Measurements from ENCODE around the gene AAK1. TPM values are rescaled to one million over a fixed set of nuclear protein-coding genes. Genes with fewer than 3 reads are reported as not detected.

AAK1 gene
- polyA plus RNA-seq, 1 donor (not counting 4 experiments of a cell fraction or from before 2014, with no cell fraction given): 12.3 TPM

DNA sequence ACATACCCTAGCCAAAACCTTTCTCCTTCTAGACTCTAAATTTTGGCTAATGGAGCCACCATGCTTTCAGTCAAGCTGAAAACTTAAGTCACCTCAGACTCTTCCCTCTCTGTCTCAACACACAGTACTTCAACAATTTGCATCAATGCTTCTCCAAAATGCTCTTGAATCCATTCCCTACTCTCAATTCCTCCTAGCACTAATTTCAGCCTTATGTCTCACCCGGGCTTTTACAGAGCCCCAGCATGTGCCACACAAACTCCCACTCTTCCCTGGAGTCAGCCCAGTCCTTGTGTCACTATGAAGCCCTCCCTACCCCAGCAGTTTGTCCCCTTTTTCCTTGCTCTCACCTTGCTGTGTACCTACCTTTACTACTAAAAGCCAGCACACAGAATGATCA, 38.7 kb downstream of the AAK1 start:
- Histone ChIP-seq H3K4me3 (ENCODE audit: control insufficient read depth in 2 of 3, extremely low read depth in 1 of 3, insufficient read depth in 2 of 3, low read depth in 1 of 3, low read length in 3 of 3) (no peak overlapping the region), H3K79me2 (ENCODE audit: control insufficient read depth, insufficient read depth, low read length) (peaks cover 35% of the 10 kb centered on the region), H3K9ac (ENCODE audit: control insufficient read depth, extremely low read depth, insufficient read depth, low read length) (no peak overlapping the region), H3K9me1 (ENCODE audit: control insufficient read depth, extremely low read depth, insufficient read depth, low read length) (no peaks in the 10 kb centered on the region), H3K4me1 (ENCODE audit: control insufficient read depth, extremely low read depth, insufficient read depth, low read length) (peaks cover 13% of the 10 kb centered on the region), H4K20me1 (ENCODE audit: control insufficient read depth, extremely low read depth, insufficient read depth, low read length) (no peaks in the 10 kb centered on the region), H3K36me3 (ENCODE audit: control insufficient read depth in 2 of 2, extremely low read depth in 1 of 2, insufficient read depth in 2 of 2, low read length in 2 of 2) (no peaks in the 10 kb centered on the region), H3K4me2 (ENCODE audit: control insufficient read depth, extremely low read depth, insufficient read depth, low read depth, low read length) (no peak overlapping the region), H3K9me3 (ENCODE audit: control insufficient read depth, low read depth, low read length) (no peaks in the 10 kb centered on the region), H3K27ac (ENCODE audit: control insufficient read depth, insufficient read depth, low read length) (no peak overlapping the region), H3K27me3 (ENCODE audit: control insufficient read depth, extremely low read depth, insufficient read depth, low read length) (no peaks in the 10 kb centered on the region), H2AFZ (ENCODE audit: control insufficient read depth, low read length) (no peak overlapping the region)
- FAIRE-seq: no peak
- no peak for DNase-seq (ENCODE audit: low read depth, low spot score)
- dilution Hi-C loops (cut with MboI; ENCODE audit: extremely low pct_ligation_motif_present, low sequenced_read_pairs): no loop called here
- TF ChIP-seq, protein P1, sequence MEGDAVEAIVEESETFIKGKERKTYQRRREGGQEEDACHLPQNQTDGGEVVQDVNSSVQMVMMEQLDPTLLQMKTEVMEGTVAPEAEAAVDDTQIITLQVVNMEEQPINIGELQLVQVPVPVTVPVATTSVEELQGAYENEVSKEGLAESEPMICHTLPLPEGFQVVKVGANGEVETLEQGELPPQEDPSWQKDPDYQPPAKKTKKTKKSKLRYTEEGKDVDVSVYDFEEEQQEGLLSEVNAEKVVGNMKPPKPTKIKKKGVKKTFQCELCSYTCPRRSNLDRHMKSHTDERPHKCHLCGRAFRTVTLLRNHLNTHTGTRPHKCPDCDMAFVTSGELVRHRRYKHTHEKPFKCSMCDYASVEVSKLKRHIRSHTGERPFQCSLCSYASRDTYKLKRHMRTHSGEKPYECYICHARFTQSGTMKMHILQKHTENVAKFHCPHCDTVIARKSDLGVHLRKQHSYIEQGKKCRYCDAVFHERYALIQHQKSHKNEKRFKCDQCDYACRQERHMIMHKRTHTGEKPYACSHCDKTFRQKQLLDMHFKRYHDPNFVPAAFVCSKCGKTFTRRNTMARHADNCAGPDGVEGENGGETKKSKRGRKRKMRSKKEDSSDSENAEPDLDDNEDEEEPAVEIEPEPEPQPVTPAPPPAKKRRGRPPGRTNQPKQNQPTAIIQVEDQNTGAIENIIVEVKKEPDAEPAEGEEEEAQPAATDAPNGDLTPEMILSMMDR (optimal IDR thresholded peaks at IDR 0.05 in 1 of 3, IDR thresholded peaks at IDR 0.05 in 1 of 3, conservative IDR thresholded peaks at IDR 0.05 in 1 of 3; ENCODE audit: extremely low read depth in 1 of 3, insufficient read depth in 2 of 3, low read length in 3 of 3): no peak
- TF ChIP-seq EZH2 (IDR thresholded peaks at IDR 0.05; ENCODE audit: low read length): no peak

DNA sequence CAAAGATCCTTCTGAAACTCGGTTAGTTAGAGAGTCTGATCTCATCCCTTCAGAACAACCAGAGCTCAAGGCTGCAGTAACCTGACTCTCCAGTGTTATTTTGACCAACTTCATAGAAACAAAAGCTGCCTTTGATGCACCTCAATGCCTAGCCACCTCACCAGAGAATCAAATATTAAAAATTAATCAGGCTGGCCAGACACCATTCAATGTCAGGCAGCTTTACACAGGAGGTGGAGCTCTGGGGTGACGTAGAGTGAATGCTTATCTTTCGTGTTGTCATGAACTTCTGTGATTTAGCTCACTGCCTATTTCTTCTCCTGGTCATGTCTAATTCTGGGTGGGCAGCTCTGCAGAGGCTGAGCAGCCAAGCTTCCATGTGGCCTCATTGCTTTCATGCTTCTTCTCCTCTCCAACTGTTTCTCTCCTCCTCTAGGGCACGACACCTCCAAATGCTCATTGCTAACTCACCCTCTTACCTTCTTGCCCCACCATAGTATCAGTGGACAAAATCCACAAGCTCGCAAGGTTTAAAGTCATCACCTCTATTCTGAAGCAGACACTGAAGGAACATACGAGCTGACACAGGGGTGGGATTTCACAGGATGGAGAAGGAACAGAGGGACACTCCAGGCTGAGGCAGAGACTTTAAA, 39.4 kb downstream of the AAK1 start:
- Histone ChIP-seq H3K36me3 (ENCODE audit: control insufficient read depth in 2 of 2, extremely low read depth in 1 of 2, insufficient read depth in 2 of 2, low read length in 2 of 2) (no peaks in the 10 kb centered on the region), H3K27me3 (ENCODE audit: control insufficient read depth, extremely low read depth, insufficient read depth, low read length) (no peaks in the 10 kb centered on the region), H3K9me1 (ENCODE audit: control insufficient read depth, extremely low read depth, insufficient read depth, low read length) (no peaks in the 10 kb centered on the region), H2AFZ (ENCODE audit: control insufficient read depth, low read length) (no peak overlapping the region), H3K4me2 (ENCODE audit: control insufficient read depth, extremely low read depth, insufficient read depth, low read depth, low read length) (no peak overlapping the region), H3K4me1 (ENCODE audit: control insufficient read depth, extremely low read depth, insufficient read depth, low read length) (peaks cover 13% of the 10 kb centered on the region), H3K79me2 (ENCODE audit: control insufficient read depth, insufficient read depth, low read length) (peaks cover 35% of the 10 kb centered on the region), H3K4me3 (ENCODE audit: control insufficient read depth in 2 of 3, extremely low read depth in 1 of 3, insufficient read depth in 2 of 3, low read depth in 1 of 3, low read length in 3 of 3) (no peak overlapping the region), H3K27ac (ENCODE audit: control insufficient read depth, insufficient read depth, low read length) (no peak overlapping the region), H4K20me1 (ENCODE audit: control insufficient read depth, extremely low read depth, insufficient read depth, low read length) (no peaks in the 10 kb centered on the region), H3K9me3 (ENCODE audit: control insufficient read depth, low read depth, low read length) (no peaks in the 10 kb centered on the region), H3K9ac (ENCODE audit: control insufficient read depth, extremely low read depth, insufficient read depth, low read length) (no peak overlapping the region)
- FAIRE-seq: no peak
- TF ChIP-seq EZH2 (IDR thresholded peaks at IDR 0.05; ENCODE audit: low read length): no peak
- dilution Hi-C loops (cut with MboI; ENCODE audit: extremely low pct_ligation_motif_present, low sequenced_read_pairs): no loop called here
- no peak for DNase-seq (ENCODE audit: low read depth, low spot score)

All from keratinocyte (primary cell).